Thyroid gland (tissue), 4 donors: ENCODE results near the gene CD274. TPM values are rescaled to one million over a fixed set of nuclear protein-coding genes. Genes with fewer than 3 reads are reported as not detected.

Experiments used
- DNase-seq, 2 donors: peaks; one replicate each; pipeline ENCODE4 v3.0.0-alpha.2; 2019
- H3K27ac ChIP-seq, 3 donors: fragments of 200-600 bp; sonication (generic); 1 replicate in 2 of 3; 2 replicates in 1 of 3; pipeline ENCODE4 v1.5.1; 2016 to 2019; ENCODE audit warnings: mild to moderate bottlenecking in 1 of 3, moderate library complexity in 1 of 3
- H3K27me3 ChIP-seq: fragments of 200-600 bp; sonication (generic); one replicate; pipeline ENCODE4 v1.5.1; 2019
- H3K36me3 ChIP-seq, 2 donors: fragments of 200-600 bp; sonication (generic); one replicate each; pipeline ENCODE4 v1.5.1; 2016 to 2019
- H3K4me1 ChIP-seq, 2 donors: fragments of 200-600 bp; sonication (generic); one replicate each; pipeline ENCODE4 v1.5.1; 2017 to 2019
- H3K4me3 ChIP-seq, 3 donors: fragments of 200-600 bp; sonication (generic); replicated peaks in 1 of 3; 1 replicate in 2 of 3; 2 replicates in 1 of 3; pipeline ENCODE4 v1.5.1; 2016; ENCODE audit warnings: mild to moderate bottlenecking in 1 of 3
- H3K9me3 ChIP-seq: fragments of 200-600 bp; sonication (generic); one replicate; pipeline ENCODE4 v1.5.1; 2017
- CTCF ChIP-seq, 6 experiments: fragments of 200-600 bp in 3 of 6; fragments of 450-650 bp in 3 of 6; sonication (generic) in 3 of 6; IDR thresholded peaks; one replicate each; pipeline ENCODE4 v1.5.1; 2016 to 2019; ENCODE audit warnings: antibody characterized with exemption in 6 of 6, mild to moderate bottlenecking in 2 of 6, inconsistent platforms in 1 of 6, moderate library complexity in 1 of 6
- POLR2A ChIP-seq, 2 donors: fragments of 450-650 bp; IDR thresholded peaks; one replicate each; pipeline ENCODE4 v1.6.1; 2017; ENCODE audit warnings: antibody characterized with exemption in 2 of 2, mild to moderate bottlenecking in 2 of 2, moderate library complexity in 1 of 2
- WGBS, 2 donors: methylation state at CpG; one replicate each; pipeline ENCODE4 v1.1.5; 2017; 5-methylcytosine and 5-hydroxymethylcytosine counted together
- intact Hi-C: fragments of 100-400 bp; cut with DNase I; formaldehyde crosslinking; loops from one replicate; pipeline ENCODE4 v1.15.1; 2023
- total RNA-seq, 4 donors: library from RNA; depleted of rRNA; stranded (reverse); fragments of >200 nt; gene quantifications; one replicate each; pipeline ENCODE4 v1.2.3, GENCODE V29; 2016

The CD274 gene
- total RNA-seq = 1 to 10 TPM; 3.0 to 6.5 (median 4.9) TPM

GRCh38 chr9:5450359-5451091 lies at the start of gene CD274:
Gene CD274, plus strand, starts transcription at chr9:5450542. Its CDS starts 5,572 bp downstream, at chr9:5456114.
- Histone ChIP-seq H3K4me1 (peaks cover 6 to 12% of the 10 kb centered on the region in 2 donors), H3K9me3 (no peaks in the 10 kb centered on the region), H3K36me3 (no peaks in the 10 kb centered on the region), H3K27me3 (no peaks in the 10 kb centered on the region), H3K27ac (peak within 1 kb of the TSS; percentile 72 to 91 (median 88)), H3K4me3 (peak within 1 kb of the TSS in 2 of 3 donors; percentile 38 to 52)
- intact Hi-C loops = no loop called here
- peak; percentile 25 to 83 (median 70) for TF ChIP-seq CTCF (IDR thresholded peaks at IDR 0.05)
- TF ChIP-seq POLR2A (IDR thresholded peaks at IDR 0.05) = peak in 1 of 2 donors; percentile 83
- peak; percentile 94 to 96 for DNase-seq
- 6 to 12% methylated on average over 29 to 36 of the region's 36 CpGs for WGBS, 2 donors

- no peaks in the 10 kb centered on the region for H3K36me3 ChIP-seq
- TF ChIP-seq CTCF (IDR thresholded peaks at IDR 0.05) (no peak), POLR2A (IDR thresholded peaks at IDR 0.05) (no peak)
Observed at GRCh38 chr9:5402217-5402616, 48.1 kb upstream of the CD274 start.

GRCh38 chr9:5408596-5408995 lies 41.7 kb upstream of the CD274 start:
- no peak for DNase-seq
- Histone ChIP-seq H3K4me3 (no peak overlapping the region), H3K27me3 (no peaks in the 10 kb centered on the region), H3K36me3 (no peaks in the 10 kb centered on the region), H3K9me3 (no peaks in the 10 kb centered on the region), H3K4me1 (no peaks in the 10 kb centered on the region), H3K27ac (no peak overlapping the region)
- WGBS, 2 donors = 100% methylated on average over 1 of the region's 1 CpG
- intact Hi-C loops = no loop called here
- TF ChIP-seq CTCF (IDR thresholded peaks at IDR 0.05) = no peak
- TF ChIP-seq POLR2A (IDR thresholded peaks at IDR 0.05) = no peak

More at GRCh38 chr9:5402217-5402616, 48.1 kb upstream of the CD274 start:
- Histone ChIP-seq H3K4me3 (no peak overlapping the region), H3K9me3 (no peaks in the 10 kb centered on the region), H3K27me3 (no peaks in the 10 kb centered on the region), H3K4me1 (no peaks in the 10 kb centered on the region), H3K27ac (no peak overlapping the region)
- intact Hi-C loops = no loop called here
- DNase-seq = no peak

- H3K27ac ChIP-seq = no peak overlapping the region
- H3K4me1 ChIP-seq = no peaks in the 10 kb centered on the region
- H3K27me3 ChIP-seq = no peaks in the 10 kb centered on the region
- intact Hi-C loops = no loop called here
- no peak for TF ChIP-seq CTCF (IDR thresholded peaks at IDR 0.05)
- no peak for TF ChIP-seq POLR2A (IDR thresholded peaks at IDR 0.05)
- H3K9me3 ChIP-seq = no peaks in the 10 kb centered on the region
- 76 to 79% methylated on average over 3 of the region's 3 CpGs for WGBS, 2 donors
- H3K4me3 ChIP-seq = no peak overlapping the region
- no peak for DNase-seq
- no peaks in the 10 kb centered on the region for H3K36me3 ChIP-seq
Observed at GRCh38 chr9:5416953-5417352, 33.4 kb upstream of the CD274 start.

GRCh38 chr9:5418481-5418880 lies 31.9 kb upstream of the CD274 start:
- H3K4me1 ChIP-seq = no peaks in the 10 kb centered on the region
- WGBS, 2 donors = 94 to 98% methylated on average over 13 to 20 of the region's 20 CpGs
- no peak overlapping the region for H3K27ac ChIP-seq
- no peak for DNase-seq
- no peaks in the 10 kb centered on the region for H3K27me3 ChIP-seq
- H3K36me3 ChIP-seq = no peaks in the 10 kb centered on the region
- no peak overlapping the region for H3K4me3 ChIP-seq
- TF ChIP-seq CTCF (IDR thresholded peaks at IDR 0.05) = no peak
- no peak for TF ChIP-seq POLR2A (IDR thresholded peaks at IDR 0.05)
- H3K9me3 ChIP-seq = no peaks in the 10 kb centered on the region
- intact Hi-C loops = no loop called here
